T-helper 1 cell treated with Interleukin-12 subunit alpha and Interleukin-12 subunit beta and Interleukin-4 antibody, amounts not matched to agents 30 μg/mL and 1 μg/mL, for 36 hours (primary cell): ENCODE measurements around the gene HIP1.
A peak's percentile ranks its signal among the peaks of the same experiment; 100 is the strongest.

Experiments
- H3K27ac Mint-ChIP-seq: one replicate; pipeline ENCODE4 v1.8.0; 2021; ENCODE audit warnings: mild to moderate bottlenecking, mixed read lengths
- H3K27me3 Mint-ChIP-seq: one replicate; pipeline ENCODE4 v1.8.0; 2021; ENCODE audit warnings: low read depth, mixed read lengths
- H3K36me3 Mint-ChIP-seq: one replicate; pipeline ENCODE4 v1.8.0; 2021; ENCODE audit warnings: low read depth, mixed read lengths
- H3K4me1 Mint-ChIP-seq: one replicate; pipeline ENCODE4 v1.8.0; 2021; ENCODE audit warnings: low read depth, mixed read lengths
- H3K4me3 Mint-ChIP-seq: one replicate; pipeline ENCODE4 v1.8.0; 2021; ENCODE audit warnings: mild to moderate bottlenecking, moderate library complexity, mixed read lengths
- H3K9me3 Mint-ChIP-seq: one replicate; pipeline ENCODE4 v1.8.0; 2021; ENCODE audit warnings: mixed read lengths

Gene HIP1

DNA sequence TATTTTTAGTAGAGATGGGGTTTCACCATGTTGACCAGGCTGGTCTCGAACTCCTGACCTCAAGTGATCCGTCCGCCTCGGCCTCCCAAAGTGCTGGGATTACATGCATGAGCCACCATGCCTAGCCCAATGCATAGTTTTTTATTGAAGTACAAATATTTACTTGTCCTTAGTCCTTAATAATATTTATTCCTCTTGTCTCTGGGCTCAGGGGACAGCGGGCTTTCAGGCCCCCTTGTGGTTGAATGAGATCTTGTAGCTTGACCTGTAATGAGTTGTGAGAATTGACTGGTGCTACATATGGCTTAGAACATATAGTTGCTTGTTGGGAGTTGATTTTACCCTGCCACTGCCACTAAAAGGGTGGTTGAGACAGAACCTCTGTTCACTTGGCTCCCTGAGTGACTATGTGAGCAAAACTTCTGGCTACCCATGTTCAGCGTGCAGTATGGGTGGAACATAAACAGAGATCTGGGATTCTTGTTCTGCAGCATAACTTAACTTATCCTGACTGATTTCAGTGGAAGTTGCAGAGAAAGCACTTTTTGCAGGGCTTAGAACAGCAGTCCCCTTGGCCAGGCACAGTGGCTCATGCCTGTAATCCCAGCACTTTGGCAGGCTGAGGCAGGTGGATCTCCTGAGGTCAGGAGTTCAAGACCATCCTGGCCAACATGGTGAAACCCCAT is 18.4 kb upstream of the HIP1 start:
- H3K9me3 Mint-ChIP-seq: no peaks in the 10 kb centered on the region
- H3K4me1 Mint-ChIP-seq: no peaks in the 10 kb centered on the region
- H3K36me3 Mint-ChIP-seq: no peaks in the 10 kb centered on the region
- H3K27me3 Mint-ChIP-seq: peaks cover under 1% of the 10 kb centered on the region
- H3K27ac Mint-ChIP-seq: no peak overlapping the region
- H3K4me3 Mint-ChIP-seq: no peak overlapping the region

- no peak overlapping the region for H3K4me3 Mint-ChIP-seq
- no peak overlapping the region for H3K27ac Mint-ChIP-seq
- H3K36me3 Mint-ChIP-seq: no peaks in the 10 kb centered on the region
- no peaks in the 10 kb centered on the region for H3K4me1 Mint-ChIP-seq
- H3K9me3 Mint-ChIP-seq: no peaks in the 10 kb centered on the region
- no peaks in the 10 kb centered on the region for H3K27me3 Mint-ChIP-seq
Measured at GRCh38 chr7:75756206-75756990, 17.7 kb upstream of the HIP1 start.

DNA sequence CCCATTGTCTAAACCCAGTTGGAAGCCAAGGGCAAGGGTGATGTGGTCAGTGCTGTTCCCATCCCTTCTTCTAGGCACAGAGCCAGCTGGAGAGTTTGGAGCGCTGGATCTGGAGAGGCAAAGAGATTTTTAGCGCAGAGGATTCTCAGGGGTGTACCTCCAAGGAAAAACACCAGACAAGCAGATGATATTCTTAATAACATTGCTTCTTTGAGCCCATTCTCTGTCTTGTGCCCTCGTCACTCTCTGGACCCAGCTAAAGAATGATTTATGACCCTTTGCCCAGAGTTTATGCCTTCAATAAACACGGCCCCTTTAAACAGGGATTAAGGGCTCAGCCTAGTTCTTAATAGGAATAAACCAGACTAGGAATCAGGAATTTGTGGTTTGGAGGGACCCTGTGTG is 4.7 kb upstream of the HIP1 start:
- H3K27me3 Mint-ChIP-seq: peaks cover 19% of the 10 kb centered on the region
- no peak overlapping the region for H3K27ac Mint-ChIP-seq
- H3K9me3 Mint-ChIP-seq: no peaks in the 10 kb centered on the region
- H3K36me3 Mint-ChIP-seq: no peaks in the 10 kb centered on the region
- no peak overlapping the region for H3K4me3 Mint-ChIP-seq
- peaks cover 12% of the 10 kb centered on the region for H3K4me1 Mint-ChIP-seq

GRCh38 chr7:75740846-75741497 is 2.2 kb upstream of the HIP1 start:
- H3K27ac Mint-ChIP-seq: peak overlapping the region; percentile 28
- no peaks in the 10 kb centered on the region for H3K9me3 Mint-ChIP-seq
- H3K4me3 Mint-ChIP-seq: no peak overlapping the region
- no peaks in the 10 kb centered on the region for H3K36me3 Mint-ChIP-seq
- peaks cover 29% of the 10 kb centered on the region for H3K27me3 Mint-ChIP-seq
- peaks cover 14% of the 10 kb centered on the region for H3K4me1 Mint-ChIP-seq

DNA sequence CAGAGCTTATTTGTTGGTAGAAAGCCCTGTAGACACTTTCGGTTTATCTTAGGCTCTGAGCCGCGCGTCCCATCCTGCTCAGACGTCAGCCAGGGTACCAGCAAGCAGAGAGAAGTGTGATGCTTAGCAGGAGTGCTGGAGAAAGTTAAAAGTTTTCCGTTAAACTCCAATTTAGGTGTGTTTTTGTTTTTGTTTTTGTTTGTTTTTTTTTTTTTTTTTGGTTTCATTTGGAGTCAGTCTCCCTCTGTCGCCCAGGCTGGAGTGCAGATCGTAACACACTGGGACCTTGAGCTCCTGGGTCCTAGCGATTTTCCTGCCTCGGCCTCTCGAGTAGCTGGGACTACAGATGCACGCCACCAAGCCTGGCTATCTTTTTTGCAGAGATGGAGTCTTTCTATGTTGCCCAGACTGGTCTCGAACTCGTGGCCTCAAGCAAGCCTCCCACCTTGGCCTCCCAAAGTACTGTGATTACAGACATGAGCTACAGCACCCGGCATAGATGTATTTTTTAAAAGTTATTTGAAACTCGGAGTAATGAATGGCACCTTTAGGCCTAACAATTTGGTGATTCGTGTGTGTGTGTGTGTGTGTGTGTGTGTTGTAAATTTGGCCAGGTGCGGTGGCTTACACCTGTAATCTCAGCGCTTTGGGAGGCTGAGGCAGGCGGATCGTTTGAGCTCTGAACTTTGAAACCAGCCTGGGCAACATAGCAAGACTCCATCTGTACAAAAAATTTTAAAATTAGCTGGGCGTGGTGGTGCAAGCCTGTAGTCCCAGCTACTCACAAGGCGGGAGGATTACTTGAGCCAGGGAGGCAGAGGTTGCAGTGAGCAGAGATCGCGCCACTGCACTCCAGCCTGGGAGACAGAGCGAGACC is 1.3 kb upstream of the HIP1 start:
- no peaks in the 10 kb centered on the region for H3K36me3 Mint-ChIP-seq
- H3K4me3 Mint-ChIP-seq: peak overlapping the region; percentile 94
- H3K9me3 Mint-ChIP-seq: no peaks in the 10 kb centered on the region
- peaks cover 29% of the 10 kb centered on the region for H3K27me3 Mint-ChIP-seq
- peaks cover 14% of the 10 kb centered on the region for H3K4me1 Mint-ChIP-seq
- peak overlapping the region; percentile 96 for H3K27ac Mint-ChIP-seq

DNA sequence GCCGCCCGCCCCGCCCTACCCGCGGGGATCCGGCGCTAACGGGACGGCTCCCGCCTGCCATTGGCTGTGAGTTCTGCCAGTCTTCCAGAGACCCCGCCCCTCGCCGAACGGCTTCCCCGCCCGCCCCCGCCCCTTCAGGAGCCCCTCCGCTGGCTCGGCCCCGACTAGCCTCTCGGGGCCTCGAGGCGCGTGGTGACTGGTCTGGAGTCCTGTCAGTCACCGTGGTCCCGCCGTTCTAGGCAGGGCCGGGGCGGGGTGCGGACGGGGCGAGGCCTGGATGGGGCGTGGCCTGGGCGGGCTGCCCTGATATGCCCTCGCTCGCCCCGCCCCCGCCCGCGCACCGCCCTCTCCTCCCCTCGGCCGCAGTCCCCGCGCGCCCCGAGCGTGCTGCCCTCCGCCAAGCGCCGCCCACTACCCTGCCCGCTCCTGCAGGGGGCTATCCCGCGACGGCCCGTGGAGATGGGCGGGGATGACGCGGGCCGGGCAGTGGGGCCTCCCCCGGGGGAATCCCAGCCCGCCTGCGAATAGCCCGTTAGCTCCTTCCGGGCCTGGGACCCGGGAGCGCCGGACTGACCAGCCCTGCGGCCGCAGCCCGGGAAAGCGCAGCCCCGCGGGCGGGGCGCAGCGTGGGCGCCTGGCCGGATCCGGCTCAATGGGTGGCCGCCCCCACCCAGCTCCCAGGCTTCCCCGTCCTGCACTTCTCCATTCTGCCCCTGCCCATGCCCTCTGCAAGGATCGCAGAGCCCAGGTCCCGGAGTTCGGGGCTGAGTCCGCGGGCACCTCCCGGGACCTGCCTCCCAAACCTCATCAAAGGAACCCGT is 444 bp upstream of the HIP1 start:
- H3K9me3 Mint-ChIP-seq: no peaks in the 10 kb centered on the region
- H3K27me3 Mint-ChIP-seq: peaks cover 29% of the 10 kb centered on the region
- no peaks in the 10 kb centered on the region for H3K36me3 Mint-ChIP-seq
- peak overlapping the region; percentile 94 for H3K4me3 Mint-ChIP-seq
- peak overlapping the region; percentile 96 for H3K27ac Mint-ChIP-seq
- H3K4me1 Mint-ChIP-seq: peaks cover 14% of the 10 kb centered on the region

DNA sequence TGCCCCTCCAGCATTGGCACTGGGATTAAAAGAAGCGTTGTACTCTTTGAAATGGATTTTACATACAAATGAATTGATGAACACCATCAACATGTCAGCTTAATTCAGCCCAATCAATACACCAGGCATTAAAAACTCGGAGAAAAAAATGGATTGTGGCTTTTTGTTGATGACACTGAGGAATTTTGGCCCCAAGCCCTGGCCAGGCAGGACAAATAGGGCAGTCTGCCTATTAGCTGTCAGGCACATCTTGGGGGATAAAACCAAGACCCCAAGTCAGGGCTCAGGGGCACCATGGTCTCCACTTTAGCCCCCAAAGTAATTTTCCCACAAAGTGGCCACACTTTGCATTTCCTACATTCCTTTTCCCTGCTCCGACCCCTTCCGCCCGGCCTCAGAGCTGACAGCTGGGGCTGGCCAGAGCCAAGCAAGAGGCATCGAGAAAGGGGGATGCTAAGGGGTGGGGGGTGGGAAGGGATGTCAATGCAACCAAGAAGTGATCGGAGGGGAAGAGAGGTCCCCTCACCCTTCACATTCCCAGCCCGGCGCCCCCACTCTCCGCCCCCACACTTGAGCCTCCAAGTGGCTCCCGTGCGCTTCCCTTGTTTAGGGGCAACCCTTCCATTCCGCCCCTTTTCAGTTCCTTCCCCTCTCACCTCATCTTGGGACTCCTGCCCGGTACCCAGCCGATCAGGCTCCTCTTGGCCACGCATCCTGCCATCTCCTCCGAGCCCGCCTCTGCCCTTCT is 711 bp downstream of the HIP1 start:
- no peaks in the 10 kb centered on the region for H3K36me3 Mint-ChIP-seq
- H3K27ac Mint-ChIP-seq: no peak overlapping the region
- H3K4me3 Mint-ChIP-seq: peak overlapping the region; percentile 85
- H3K4me1 Mint-ChIP-seq: peaks cover 14% of the 10 kb centered on the region
- peaks cover 26% of the 10 kb centered on the region for H3K27me3 Mint-ChIP-seq
- no peaks in the 10 kb centered on the region for H3K9me3 Mint-ChIP-seq

GRCh38 chr7:75735581-75736350 is 3.0 kb downstream of the HIP1 start:
- H3K9me3 Mint-ChIP-seq: no peaks in the 10 kb centered on the region
- no peak overlapping the region for H3K4me3 Mint-ChIP-seq
- no peak overlapping the region for H3K27ac Mint-ChIP-seq
- H3K4me1 Mint-ChIP-seq: peaks cover 11% of the 10 kb centered on the region
- H3K27me3 Mint-ChIP-seq: peaks cover 22% of the 10 kb centered on the region
- no peaks in the 10 kb centered on the region for H3K36me3 Mint-ChIP-seq

GRCh38 chr7:75734586-75735458 is 3.9 kb downstream of the HIP1 start:
- no peaks in the 10 kb centered on the region for H3K36me3 Mint-ChIP-seq
- H3K27me3 Mint-ChIP-seq: peaks cover 15% of the 10 kb centered on the region
- no peaks in the 10 kb centered on the region for H3K9me3 Mint-ChIP-seq
- H3K27ac Mint-ChIP-seq: no peak overlapping the region
- H3K4me3 Mint-ChIP-seq: no peak overlapping the region
- peaks cover 9% of the 10 kb centered on the region for H3K4me1 Mint-ChIP-seq

DNA sequence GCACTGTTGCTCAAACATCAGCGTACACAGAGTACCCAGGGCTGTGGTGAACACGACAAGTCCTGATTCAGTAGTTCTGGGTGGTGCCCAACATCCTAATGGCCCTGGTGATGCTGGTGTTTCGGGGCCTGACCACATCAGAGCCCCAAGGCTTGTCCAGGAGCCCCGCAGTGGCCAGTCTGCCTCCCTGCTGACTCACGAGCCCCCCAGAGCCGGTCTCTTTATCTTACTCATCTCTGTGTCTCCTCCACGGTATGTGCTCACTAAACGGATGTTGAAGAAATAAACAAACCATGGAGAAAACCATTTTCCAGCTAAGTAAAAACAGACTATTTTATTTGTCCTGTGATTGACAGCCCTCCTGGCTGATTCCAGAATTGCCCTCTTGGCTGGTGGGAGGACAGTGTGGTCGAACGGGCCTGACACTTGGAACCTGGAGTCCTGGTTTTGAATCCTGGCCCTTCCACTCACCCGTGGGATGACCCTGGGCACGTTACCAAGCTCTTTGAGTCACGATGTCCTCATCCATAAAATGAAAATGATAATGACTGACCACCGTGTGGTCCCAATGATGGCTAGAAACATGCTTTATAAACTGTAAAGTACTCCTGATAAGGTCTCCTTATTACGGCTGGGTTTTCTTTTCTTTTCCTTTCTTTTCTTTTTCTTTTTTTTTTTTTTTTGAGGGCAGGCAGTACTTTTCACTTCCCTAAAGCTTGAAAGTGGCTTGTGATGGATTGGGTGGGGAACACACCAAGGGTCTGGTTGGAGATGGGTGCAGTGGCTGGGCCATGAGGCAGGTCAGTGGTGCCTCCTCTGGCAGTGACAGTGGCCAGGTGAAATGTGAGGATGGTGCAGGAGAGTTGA is 5.7 kb downstream of the HIP1 start:
- no peaks in the 10 kb centered on the region for H3K9me3 Mint-ChIP-seq
- no peak overlapping the region for H3K4me3 Mint-ChIP-seq
- no peak overlapping the region for H3K27ac Mint-ChIP-seq
- H3K27me3 Mint-ChIP-seq: peaks cover 10% of the 10 kb centered on the region
- H3K4me1 Mint-ChIP-seq: peaks cover 15% of the 10 kb centered on the region
- H3K36me3 Mint-ChIP-seq: no peaks in the 10 kb centered on the region

GRCh38 chr7:75732016-75732521 is 6.7 kb downstream of the HIP1 start:
- no peak overlapping the region for H3K4me3 Mint-ChIP-seq
- peaks cover 8% of the 10 kb centered on the region for H3K27me3 Mint-ChIP-seq
- H3K27ac Mint-ChIP-seq: no peak overlapping the region
- H3K4me1 Mint-ChIP-seq: peaks cover 17% of the 10 kb centered on the region
- no peaks in the 10 kb centered on the region for H3K9me3 Mint-ChIP-seq
- H3K36me3 Mint-ChIP-seq: no peaks in the 10 kb centered on the region
